Activated CD4-positive, alpha-beta T cell treated with anti-CD3 and anti-CD28 coated beads, Interleukin-2, amount 50 U/mL, for 48 hours (primary cell): ENCODE results near the gene TIGIT.

Source experiments
- DNase-seq, 2 experiments: peaks; one replicate each; pipeline ENCODE4 v3.0.0-alpha.2; 2020

The TIGIT gene

GRCh38 chr3:114355653-114356052 is 61.8 kb downstream of the TIGIT start:
- no peak for DNase-seq

DNA sequence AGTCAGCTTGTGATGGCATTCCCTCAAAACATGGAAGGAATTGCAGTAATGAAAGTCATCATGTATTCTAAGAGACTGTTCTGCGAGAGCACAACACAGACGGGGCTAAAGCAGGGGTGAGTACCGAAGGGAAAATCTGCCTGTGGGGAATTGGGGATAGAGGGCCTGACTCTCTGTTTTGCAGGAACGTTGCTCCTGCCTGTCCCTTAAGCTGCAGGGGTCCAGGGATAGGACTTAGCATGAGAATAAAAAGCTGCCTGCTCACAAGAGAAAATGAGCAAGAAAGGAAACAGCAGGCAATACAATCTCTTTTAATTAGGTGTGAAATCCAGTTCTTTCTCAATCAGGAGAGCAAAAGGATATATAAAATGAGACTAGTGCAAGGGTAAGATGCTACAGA is 62.2 kb downstream of the TIGIT start:
- no peak for DNase-seq

GRCh38 chr3:114356525-114356924 is 62.7 kb downstream of the TIGIT start:
- no peak for DNase-seq
